ENCODE data around the gene SNX4. TPM values are rescaled to one million over a fixed set of nuclear protein-coding genes. Genes with fewer than 3 reads are reported as not detected.

The SNX4 gene
- total and polyA plus RNA-seq, 2 donors (not counting 1 experiment from before 2014, with no cell fraction given) = 4.4 to 26.1 TPM

- CTCF ChIA-PET = interaction anchor here (1.1 to 1.8 kb wide), 2 partner anchors 9 to 437 kb away, joined by 3 to 6 read pairs; no protein-coding TSS in a partner anchor
- intact Hi-C loops (cut with micrococcal nuclease) = no loop called here
Observed at GRCh38 chr3:125431912-125432790, 87.9 kb downstream of the SNX4 start.

DNA sequence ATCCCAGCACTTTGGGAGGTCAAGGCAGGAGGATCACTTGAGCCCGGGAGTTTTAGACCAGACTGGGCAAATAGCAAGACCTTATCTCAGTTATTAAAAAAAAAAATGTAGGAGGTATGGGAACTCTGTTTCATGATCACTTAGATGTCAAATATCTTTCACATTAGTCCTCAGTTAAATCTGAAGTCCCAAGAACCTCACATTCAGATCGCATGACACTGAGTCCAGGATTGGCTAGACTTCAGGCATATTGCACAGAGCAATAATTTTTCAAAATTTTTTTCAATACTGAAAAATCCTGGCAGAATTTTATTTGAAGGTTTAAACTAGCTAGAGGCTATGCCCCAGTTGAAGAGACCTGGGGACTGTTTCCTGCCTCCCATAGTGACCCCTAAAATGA lies 88.6 kb downstream of the SNX4 start:
- Histone ChIP-seq H3K27me3 (replicated peaks in 1 of 4; ENCODE audit: control extremely low read depth in 1 of 4, control insufficient read depth in 3 of 4, insufficient read depth in 4 of 4, low read length in 3 of 4) (no peaks in the 10 kb centered on the region), H3K4me2 (replicated peaks; ENCODE audit: low read depth, low read length, poor library complexity, severe bottlenecking) (no peak overlapping the region), H3K4me1 (ENCODE audit: control insufficient read depth in 2 of 2, insufficient read depth in 2 of 2, low read length in 2 of 2) (no peaks in the 10 kb centered on the region), H3K9me3 (ENCODE audit: control extremely low read depth in 1 of 3, control insufficient read depth in 2 of 3, insufficient read depth in 1 of 3, low read length in 2 of 3) (no peaks in the 10 kb centered on the region), H3K36me3 (replicated peaks in 1 of 2; ENCODE audit: control extremely low read depth in 1 of 2, control insufficient read depth in 1 of 2, extremely low read depth in 1 of 2, insufficient read depth in 2 of 2, low read length in 1 of 2) (no peaks in the 10 kb centered on the region), H3K79me2 (ENCODE audit: control insufficient read depth, insufficient read depth, low read length) (no peaks in the 10 kb centered on the region), H3K4me3 (ENCODE audit: control extremely low read depth in 1 of 5, extremely low read depth in 1 of 5, insufficient read depth in 1 of 5, low read depth in 2 of 5, low read length in 4 of 5) (no peak overlapping the region), H3K27ac (ENCODE audit: low read length in 2 of 2) (no peak overlapping the region), H4K20me1 (ENCODE audit: control insufficient read depth, insufficient read depth, low read length, poor library complexity, severe bottlenecking) (no peaks in the 10 kb centered on the region), H2AFZ (ENCODE audit: insufficient read depth, low read depth, low read length, poor library complexity, severe bottlenecking) (no peak overlapping the region), H3K9ac (ENCODE audit: low read length) (no peak overlapping the region)
- CTCF ChIA-PET = no interaction called here
- DNase-seq = no peak
- TF ChIP-seq, protein P1, sequence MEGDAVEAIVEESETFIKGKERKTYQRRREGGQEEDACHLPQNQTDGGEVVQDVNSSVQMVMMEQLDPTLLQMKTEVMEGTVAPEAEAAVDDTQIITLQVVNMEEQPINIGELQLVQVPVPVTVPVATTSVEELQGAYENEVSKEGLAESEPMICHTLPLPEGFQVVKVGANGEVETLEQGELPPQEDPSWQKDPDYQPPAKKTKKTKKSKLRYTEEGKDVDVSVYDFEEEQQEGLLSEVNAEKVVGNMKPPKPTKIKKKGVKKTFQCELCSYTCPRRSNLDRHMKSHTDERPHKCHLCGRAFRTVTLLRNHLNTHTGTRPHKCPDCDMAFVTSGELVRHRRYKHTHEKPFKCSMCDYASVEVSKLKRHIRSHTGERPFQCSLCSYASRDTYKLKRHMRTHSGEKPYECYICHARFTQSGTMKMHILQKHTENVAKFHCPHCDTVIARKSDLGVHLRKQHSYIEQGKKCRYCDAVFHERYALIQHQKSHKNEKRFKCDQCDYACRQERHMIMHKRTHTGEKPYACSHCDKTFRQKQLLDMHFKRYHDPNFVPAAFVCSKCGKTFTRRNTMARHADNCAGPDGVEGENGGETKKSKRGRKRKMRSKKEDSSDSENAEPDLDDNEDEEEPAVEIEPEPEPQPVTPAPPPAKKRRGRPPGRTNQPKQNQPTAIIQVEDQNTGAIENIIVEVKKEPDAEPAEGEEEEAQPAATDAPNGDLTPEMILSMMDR (IDR thresholded peaks at IDR 0.05) = no peak
- TF ChIP-seq EZH2 (IDR thresholded peaks at IDR 0.05; ENCODE audit: borderline replicate concordance, insufficient read depth, low read depth, low read length, poor library complexity, severe bottlenecking) = no peak
- POLR2A ChIA-PET = no interaction called here
- Mint-ChIP-seq H3K9me3 (ENCODE audit: insufficient read depth) (no peaks in the 10 kb centered on the region), H3K4me3 (no peak overlapping the region), H3K27me3 (no peaks in the 10 kb centered on the region), H3K4me1 (no peaks in the 10 kb centered on the region), H3K27ac (no peak overlapping the region)
- intact Hi-C loops (cut with micrococcal nuclease) = no loop called here
- no CpG with 5 or more reads among the region's 2 CpGs for WGBS (ENCODE audit: insufficient coverage)
- ATAC-seq (ENCODE audit: low read depth) = no peak

More at GRCh38 chr3:125431912-125432790, 87.9 kb downstream of the SNX4 start:
- Mint-ChIP-seq H3K9me3 (ENCODE audit: insufficient read depth) (no peaks in the 10 kb centered on the region), H3K27ac (no peak overlapping the region), H3K4me1 (no peaks in the 10 kb centered on the region), H3K27me3 (no peaks in the 10 kb centered on the region), H3K4me3 (no peak overlapping the region)
- Histone ChIP-seq H3K36me3 (replicated peaks in 1 of 2; ENCODE audit: control extremely low read depth in 1 of 2, control insufficient read depth in 1 of 2, extremely low read depth in 1 of 2, insufficient read depth in 2 of 2, low read length in 1 of 2) (no peaks in the 10 kb centered on the region), H3K27ac (ENCODE audit: low read length in 2 of 2) (no peak overlapping the region), H3K4me2 (replicated peaks; ENCODE audit: low read depth, low read length, poor library complexity, severe bottlenecking) (no peak overlapping the region), H3K4me3 (ENCODE audit: control extremely low read depth in 1 of 5, extremely low read depth in 1 of 5, insufficient read depth in 1 of 5, low read depth in 2 of 5, low read length in 4 of 5) (no peak overlapping the region), H3K79me2 (ENCODE audit: control insufficient read depth, insufficient read depth, low read length) (no peaks in the 10 kb centered on the region), H3K4me1 (ENCODE audit: control insufficient read depth in 2 of 2, insufficient read depth in 2 of 2, low read length in 2 of 2) (no peaks in the 10 kb centered on the region), H4K20me1 (ENCODE audit: control insufficient read depth, insufficient read depth, low read length, poor library complexity, severe bottlenecking) (no peaks in the 10 kb centered on the region), H3K9me3 (ENCODE audit: control extremely low read depth in 1 of 3, control insufficient read depth in 2 of 3, insufficient read depth in 1 of 3, low read length in 2 of 3) (no peaks in the 10 kb centered on the region), H2AFZ (ENCODE audit: insufficient read depth, low read depth, low read length, poor library complexity, severe bottlenecking) (no peak overlapping the region), H3K9ac (ENCODE audit: low read length) (no peak overlapping the region), H3K27me3 (replicated peaks in 1 of 4; ENCODE audit: control extremely low read depth in 1 of 4, control insufficient read depth in 3 of 4, insufficient read depth in 4 of 4, low read length in 3 of 4) (no peaks in the 10 kb centered on the region)
- POLR2A ChIA-PET = no interaction called here
- no peak for TF ChIP-seq EZH2 (IDR thresholded peaks at IDR 0.05; ENCODE audit: borderline replicate concordance, insufficient read depth, low read depth, low read length, poor library complexity, severe bottlenecking)
- TF ChIP-seq, protein P1 (IDR thresholded peaks at IDR 0.05) = no peak
- ATAC-seq (ENCODE audit: low read depth) = no peak
- WGBS (ENCODE audit: insufficient coverage) = 100% methylated on average over 2 of the region's 5 CpGs
- no peak for DNase-seq
